A673 (cell line): ENCODE data around the gene KLHL14.

ENCODE experiments used
- EZH2 ChIP-seq: fragments of 200-600 bp; sonication (generic); IDR thresholded peaks from 2 replicates; pipeline ENCODE4 v1.6.1; 2017; ENCODE audit warnings: borderline replicate concordance, low read depth, mild to moderate bottlenecking, mixed read lengths, antibody characterized with exemption, low read length; ENCODE audit not compliant: poor library complexity, severe bottlenecking
- TF ChIP-seq, protein P1 (sequence below): fragments of 300-800, 200-600 bp; sonication (generic); conservative IDR thresholded peaks from 2 replicates; pipeline ENCODE4 v1.5.1; 2017; ENCODE audit warnings: low read depth, mild to moderate bottlenecking, antibody characterized with exemption, low read length, moderate library complexity, mixed read lengths

DNA sequence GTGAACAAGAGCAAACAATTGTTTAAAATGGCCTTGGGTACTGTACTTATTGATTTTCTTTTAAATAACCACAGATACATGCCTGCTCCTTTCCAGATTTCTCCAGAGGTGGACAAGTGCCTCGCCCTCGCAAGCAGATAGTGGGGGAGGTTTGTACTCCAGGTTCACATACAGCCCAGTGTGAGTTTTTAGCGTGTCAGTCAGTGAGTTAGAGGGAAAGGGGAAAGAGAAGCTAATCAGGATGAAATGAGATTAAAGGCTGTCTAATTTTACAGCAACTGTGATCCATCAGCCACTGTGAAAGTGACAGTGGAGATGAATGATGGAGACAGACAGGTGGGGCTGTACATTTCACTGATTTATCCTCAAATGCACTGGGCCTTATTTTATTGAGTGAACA lies 74.7 kb downstream of the KLHL14 start:
- TF ChIP-seq, protein P1, sequence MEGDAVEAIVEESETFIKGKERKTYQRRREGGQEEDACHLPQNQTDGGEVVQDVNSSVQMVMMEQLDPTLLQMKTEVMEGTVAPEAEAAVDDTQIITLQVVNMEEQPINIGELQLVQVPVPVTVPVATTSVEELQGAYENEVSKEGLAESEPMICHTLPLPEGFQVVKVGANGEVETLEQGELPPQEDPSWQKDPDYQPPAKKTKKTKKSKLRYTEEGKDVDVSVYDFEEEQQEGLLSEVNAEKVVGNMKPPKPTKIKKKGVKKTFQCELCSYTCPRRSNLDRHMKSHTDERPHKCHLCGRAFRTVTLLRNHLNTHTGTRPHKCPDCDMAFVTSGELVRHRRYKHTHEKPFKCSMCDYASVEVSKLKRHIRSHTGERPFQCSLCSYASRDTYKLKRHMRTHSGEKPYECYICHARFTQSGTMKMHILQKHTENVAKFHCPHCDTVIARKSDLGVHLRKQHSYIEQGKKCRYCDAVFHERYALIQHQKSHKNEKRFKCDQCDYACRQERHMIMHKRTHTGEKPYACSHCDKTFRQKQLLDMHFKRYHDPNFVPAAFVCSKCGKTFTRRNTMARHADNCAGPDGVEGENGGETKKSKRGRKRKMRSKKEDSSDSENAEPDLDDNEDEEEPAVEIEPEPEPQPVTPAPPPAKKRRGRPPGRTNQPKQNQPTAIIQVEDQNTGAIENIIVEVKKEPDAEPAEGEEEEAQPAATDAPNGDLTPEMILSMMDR, result no peak
- TF ChIP-seq EZH2, result no peak
